Upper lobe of right lung (tissue), 1 donor: Measurements from ENCODE around the gene DSC1. TPM values are rescaled to one million over a fixed set of nuclear protein-coding genes. Genes with fewer than 3 reads are reported as not detected.
"Not testable (repeated sequence)": the region's sequence is repeated elsewhere in the genome, so short reads cannot be mapped to it uniquely, and the experiment has no call there.

ENCODE experiments used
- ATAC-seq: fragments of 200-7000 bp; cut with Tn5 transposase; one replicate; pipeline ENCODE4 v1.9.1; 2020; ENCODE audit warnings: mild to moderate bottlenecking, moderate library complexity
- DNase-seq: peaks from one replicate; pipeline ENCODE4 v3.0.0-alpha.2; 2020
- H3K27ac ChIP-seq: fragments of 200-600 bp; one replicate; pipeline ENCODE4 v1.8.0; 2022
- H3K27me3 ChIP-seq: fragments of 200-600 bp; one replicate; pipeline ENCODE4 v1.8.0; 2022; ENCODE audit warnings: mild to moderate bottlenecking
- H3K36me3 ChIP-seq: fragments of 200-600 bp; one replicate; pipeline ENCODE4 v1.8.0; 2022
- H3K4me1 ChIP-seq: fragments of 200-600 bp; one replicate; pipeline ENCODE4 v1.8.0; 2022
- H3K4me3 ChIP-seq: fragments of 200-600 bp; one replicate; pipeline ENCODE4 v1.8.0; 2022; ENCODE audit warnings: mild to moderate bottlenecking
- H3K9me3 ChIP-seq: fragments of 200-600 bp; one replicate; pipeline ENCODE4 v1.8.0; 2022
- intact Hi-C: fragments of 100-400 bp; cut with DNase I; formaldehyde crosslinking; loops from one replicate; pipeline ENCODE4 v1.11.0; 2022
- total RNA-seq: library from RNA; stranded (reverse); fragmentation: NEBNext Ultra II Directional; extraction: Animal tissue kit (Norgen Biotek cat#: 25700); gene quantifications from one replicate; pipeline ENCODE4 v1.2.1, GENCODE V29; 2021
- TF ChIP-seq, protein P1 (sequence below): fragments of 200-600 bp; IDR thresholded peaks from one replicate; pipeline ENCODE4 v1.8.0; 2022; ENCODE audit warnings: antibody characterized with exemption
- donor health status: DM: no; HTN: yes; CAD: no; lungs with severe emphysema.

Gene DSC1
- total RNA-seq, 1 donor from 2014 or later, result not detected

DNA sequence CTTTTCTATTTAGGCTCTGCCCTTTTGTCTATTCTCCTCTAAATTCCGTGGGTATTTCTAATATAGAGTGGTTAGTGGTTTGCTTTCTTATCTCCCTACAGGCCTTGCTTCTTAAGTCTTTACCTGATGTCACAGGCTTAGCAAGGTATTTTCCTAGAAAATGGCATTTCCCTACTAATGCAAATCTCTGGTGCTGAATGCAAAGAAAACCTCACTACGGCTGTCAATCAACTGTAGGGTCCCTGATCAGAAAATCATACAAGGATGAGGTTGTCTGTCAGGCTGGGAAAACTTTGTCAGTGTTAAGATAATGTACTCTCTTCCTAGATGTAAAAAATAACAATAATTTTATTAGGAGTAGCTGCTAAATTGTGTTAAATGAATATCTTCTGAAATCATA, 27.1 kb upstream of the DSC1 start:
- ATAC-seq (no peak), DNase-seq (no peak)
- H3K4me1 ChIP-seq, result no peaks in the 10 kb centered on the region
- H3K27ac ChIP-seq, result no peak overlapping the region
- H3K36me3 ChIP-seq, result no peaks in the 10 kb centered on the region
- TF ChIP-seq, protein P1, sequence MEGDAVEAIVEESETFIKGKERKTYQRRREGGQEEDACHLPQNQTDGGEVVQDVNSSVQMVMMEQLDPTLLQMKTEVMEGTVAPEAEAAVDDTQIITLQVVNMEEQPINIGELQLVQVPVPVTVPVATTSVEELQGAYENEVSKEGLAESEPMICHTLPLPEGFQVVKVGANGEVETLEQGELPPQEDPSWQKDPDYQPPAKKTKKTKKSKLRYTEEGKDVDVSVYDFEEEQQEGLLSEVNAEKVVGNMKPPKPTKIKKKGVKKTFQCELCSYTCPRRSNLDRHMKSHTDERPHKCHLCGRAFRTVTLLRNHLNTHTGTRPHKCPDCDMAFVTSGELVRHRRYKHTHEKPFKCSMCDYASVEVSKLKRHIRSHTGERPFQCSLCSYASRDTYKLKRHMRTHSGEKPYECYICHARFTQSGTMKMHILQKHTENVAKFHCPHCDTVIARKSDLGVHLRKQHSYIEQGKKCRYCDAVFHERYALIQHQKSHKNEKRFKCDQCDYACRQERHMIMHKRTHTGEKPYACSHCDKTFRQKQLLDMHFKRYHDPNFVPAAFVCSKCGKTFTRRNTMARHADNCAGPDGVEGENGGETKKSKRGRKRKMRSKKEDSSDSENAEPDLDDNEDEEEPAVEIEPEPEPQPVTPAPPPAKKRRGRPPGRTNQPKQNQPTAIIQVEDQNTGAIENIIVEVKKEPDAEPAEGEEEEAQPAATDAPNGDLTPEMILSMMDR, result no peak
- no peaks in the 10 kb centered on the region for H3K27me3 ChIP-seq
- no peaks in the 10 kb centered on the region for H3K9me3 ChIP-seq
- no peak overlapping the region for H3K4me3 ChIP-seq
- intact Hi-C loops, result no loop called here

DNA sequence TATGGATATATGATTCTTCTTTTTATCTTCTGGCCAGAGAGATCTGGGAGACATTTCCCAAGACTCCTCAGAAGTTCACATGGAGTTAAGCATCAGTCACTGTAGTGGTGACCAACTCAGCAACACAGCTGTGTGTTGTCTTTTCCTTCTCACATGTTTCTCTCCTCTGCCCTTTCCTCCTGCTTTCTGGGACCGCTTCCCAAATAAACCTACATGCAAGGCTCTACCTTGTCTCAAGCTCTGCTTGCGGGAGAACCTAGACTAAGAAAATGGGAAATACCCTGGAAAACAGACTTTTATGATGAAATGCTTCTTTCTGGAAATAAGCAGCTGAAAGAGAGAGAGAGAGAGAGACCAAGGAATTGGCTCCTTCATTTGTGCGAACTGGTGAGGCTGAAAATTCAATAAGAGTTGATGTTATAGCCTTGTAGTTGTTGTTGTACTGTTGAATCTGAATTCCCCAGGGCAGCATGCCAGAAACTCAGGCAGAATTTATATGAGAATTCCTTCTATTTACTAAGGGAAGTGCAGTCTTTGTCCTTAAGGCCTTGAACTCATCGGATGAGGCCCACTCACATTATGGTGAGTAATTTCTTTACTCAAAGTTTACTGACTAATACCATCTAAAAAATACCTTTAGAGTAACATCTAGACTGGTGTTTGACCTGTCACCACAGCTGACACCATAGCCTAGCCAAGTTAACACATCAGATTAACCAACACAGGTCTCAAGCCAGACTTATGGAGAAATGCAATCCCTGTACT, 22.7 kb upstream of the DSC1 start:
- TF ChIP-seq, protein P1, result no peak
- H3K9me3 ChIP-seq, result peaks cover 4% of the 10 kb centered on the region
- no peaks in the 10 kb centered on the region for H3K4me1 ChIP-seq
- no peak for DNase-seq
- H3K27me3 ChIP-seq, result no peaks in the 10 kb centered on the region
- no peak overlapping the region for H3K27ac ChIP-seq
- no peak for ATAC-seq
- H3K4me3 ChIP-seq, result no peak overlapping the region
- H3K36me3 ChIP-seq, result no peaks in the 10 kb centered on the region
- intact Hi-C loops, result no loop called here

DNA sequence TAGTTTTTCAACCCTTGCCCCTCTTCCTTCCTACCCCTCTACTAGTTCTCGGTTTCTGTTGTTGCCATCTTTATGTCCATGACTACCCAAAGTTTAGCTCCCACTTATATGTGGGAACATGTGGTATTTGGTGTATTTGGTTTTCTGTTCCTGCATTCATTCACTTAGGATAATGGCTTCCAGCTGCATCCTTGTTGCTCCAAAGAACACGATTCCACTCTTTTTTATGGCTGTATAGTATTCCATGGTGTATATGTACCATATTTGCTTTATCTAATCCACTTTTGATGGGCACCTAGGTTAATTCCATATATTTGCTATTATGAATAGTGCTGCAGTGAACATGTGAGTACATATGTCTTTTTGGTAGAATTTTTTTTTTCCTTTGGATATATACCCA, 20.6 kb upstream of the DSC1 start:
- intact Hi-C loops, result no loop called here
- no peak for ATAC-seq
- Histone ChIP-seq H3K27me3 (no peaks in the 10 kb centered on the region), H3K27ac (no peak overlapping the region), H3K9me3 (peaks cover 4% of the 10 kb centered on the region), H3K4me1 (no peaks in the 10 kb centered on the region), H3K4me3 (no peak overlapping the region), H3K36me3 (no peaks in the 10 kb centered on the region)
- TF ChIP-seq, protein P1, result no peak
- no peak for DNase-seq

DNA sequence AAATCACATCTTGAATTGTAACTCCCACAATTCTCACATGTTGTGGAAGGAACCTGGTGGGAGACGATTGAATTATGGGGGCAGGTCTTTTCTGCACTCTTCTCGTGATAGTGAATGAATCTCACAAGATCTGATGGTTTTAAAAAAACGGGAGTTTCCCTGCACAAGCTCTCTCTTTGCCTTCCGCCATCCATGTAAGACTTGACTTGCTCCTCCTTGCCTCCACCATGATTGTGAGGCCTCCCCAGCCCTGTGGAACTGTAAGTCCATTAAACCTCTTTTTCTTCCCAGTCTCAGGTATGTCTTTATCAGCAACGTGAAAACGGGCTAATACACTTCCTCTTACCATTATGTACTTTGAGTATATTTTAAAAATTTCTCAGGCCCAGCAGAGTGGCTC, 14.7 kb upstream of the DSC1 start:
- H3K4me1 ChIP-seq, intact Hi-C loops, H3K27me3 ChIP-seq, DNase-seq, H3K4me3 ChIP-seq, H3K36me3 ChIP-seq, H3K27ac ChIP-seq, H3K9me3 ChIP-seq, ATAC-seq: not testable (repeated sequence)

DNA sequence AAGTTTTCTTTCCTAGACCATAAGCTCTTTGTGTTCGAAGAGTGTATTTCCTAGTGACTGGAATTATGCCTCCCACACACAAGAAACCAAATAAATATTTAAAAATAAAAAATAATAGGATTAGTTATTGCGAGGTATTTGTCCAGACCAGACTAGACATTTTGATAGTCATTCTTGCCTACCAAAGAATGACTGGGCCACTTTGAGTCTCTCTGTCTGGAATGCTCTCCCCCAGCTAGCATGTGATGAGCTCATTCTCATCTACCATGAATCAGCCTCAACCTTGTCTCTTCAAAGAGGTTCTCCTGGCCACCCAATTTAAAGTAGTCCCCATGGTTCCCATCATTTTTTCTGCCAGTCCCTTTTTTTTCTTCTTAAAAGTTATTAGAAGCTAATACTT, 13.9 kb upstream of the DSC1 start:
- H3K36me3 ChIP-seq, result no peaks in the 10 kb centered on the region
- H3K4me1 ChIP-seq, result no peaks in the 10 kb centered on the region
- no peak overlapping the region for H3K4me3 ChIP-seq
- H3K27me3 ChIP-seq, result no peaks in the 10 kb centered on the region
- TF ChIP-seq, protein P1, result no peak
- ATAC-seq (no peak), DNase-seq (no peak)
- no peak overlapping the region for H3K27ac ChIP-seq
- intact Hi-C loops, result no loop called here
- H3K9me3 ChIP-seq, result no peaks in the 10 kb centered on the region

DNA sequence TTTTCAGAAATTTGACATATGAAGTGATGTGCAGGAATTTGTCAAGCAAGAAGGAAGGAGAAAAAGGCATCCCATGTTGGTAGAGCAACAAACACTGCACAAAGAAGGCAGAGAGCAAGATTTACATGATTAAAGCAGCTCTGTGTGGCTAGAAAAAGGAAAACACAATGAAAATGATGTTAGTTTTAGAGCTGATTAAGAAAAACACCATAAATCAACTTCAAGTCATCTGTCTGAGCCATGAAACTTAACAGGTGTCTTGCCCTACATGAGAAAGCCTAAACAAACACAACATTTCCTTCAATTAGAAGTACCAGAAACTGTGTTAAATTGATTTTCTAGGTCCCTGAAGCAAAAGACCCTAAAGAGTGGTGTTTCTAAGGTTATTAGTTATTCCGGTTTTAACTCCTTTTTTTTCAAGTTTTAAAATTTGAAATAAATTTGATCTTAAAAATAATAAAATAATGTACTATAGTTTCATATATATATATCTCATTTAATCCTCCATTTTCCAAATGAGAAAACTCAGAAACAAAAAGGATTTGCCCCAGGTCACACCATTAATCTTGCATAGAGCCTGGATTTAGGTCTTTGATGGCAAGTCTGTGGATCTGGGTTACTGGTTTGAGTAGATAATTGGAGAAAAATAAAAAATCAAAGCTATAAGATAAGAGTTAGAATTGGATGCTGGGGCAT, 8.6 kb upstream of the DSC1 start:
- Histone ChIP-seq H3K27me3 (no peaks in the 10 kb centered on the region), H3K9me3 (no peaks in the 10 kb centered on the region), H3K4me3 (no peak overlapping the region), H3K4me1 (no peaks in the 10 kb centered on the region), H3K27ac (no peak overlapping the region), H3K36me3 (no peaks in the 10 kb centered on the region)
- no peak for DNase-seq
- no peak for ATAC-seq
- intact Hi-C loops, result no loop called here
- TF ChIP-seq, protein P1, result no peak
